Mesendoderm (in vitro differentiated cells): ENCODE data around the gene MXI1.

Source experiments
- DNase-seq: peaks from one replicate; pipeline ENCODE4 v3.0.0; 2013
- H2AK5ac ChIP-seq: 2 replicates; pipeline ENCODE4 v1.6.1; 2013; ENCODE audit warnings: low read length, inconsistent platforms
- H2BK120ac ChIP-seq: 2 replicates; pipeline ENCODE4 v1.6.1; 2013; ENCODE audit warnings: low read depth, mild to moderate bottlenecking, low read length, moderate library complexity, mixed read lengths
- H2BK15ac ChIP-seq: replicated peaks from 2 replicates; pipeline ENCODE4 v1.6.1; 2013; ENCODE audit warnings: low read depth, mild to moderate bottlenecking, moderate library complexity
- H2BK5ac ChIP-seq: 2 replicates; pipeline ENCODE4 v1.6.1; 2013; ENCODE audit warnings: low read length, inconsistent platforms
- H3K18ac ChIP-seq: 2 replicates; pipeline ENCODE4 v1.6.1; 2013; ENCODE audit warnings: mild to moderate bottlenecking, low read length, mixed read lengths
- H3K23ac ChIP-seq: one replicate; pipeline ENCODE4 v1.6.1; 2013; ENCODE audit warnings: low read length
- H3K27ac ChIP-seq: 2 replicates; pipeline ENCODE4 v1.5.1; 2013; ENCODE audit warnings: low read depth, mild to moderate bottlenecking, inconsistent platforms, low read length, moderate library complexity
- H3K27me3 ChIP-seq: 2 replicates; pipeline ENCODE4 v1.6.1; 2013; ENCODE audit warnings: low read length, control low read depth, mild to moderate bottlenecking, inconsistent platforms; ENCODE audit not compliant: insufficient read depth, poor library complexity
- H3K36me3 ChIP-seq: 2 replicates; pipeline ENCODE4 v1.6.1; 2013; ENCODE audit warnings: low read length, inconsistent platforms; ENCODE audit not compliant: control insufficient read depth, insufficient read depth
- H3K4ac ChIP-seq: one replicate; pipeline ENCODE4 v1.6.1; 2013; ENCODE audit warnings: low read depth, mild to moderate bottlenecking, low read length, moderate library complexity
- H3K4me1 ChIP-seq: 2 replicates; pipeline ENCODE4 v1.6.1; 2013; ENCODE audit warnings: low read depth, low read length, inconsistent platforms; ENCODE audit not compliant: control insufficient read depth
- H3K4me2 ChIP-seq: 2 replicates; pipeline ENCODE4 v1.6.1; 2013; ENCODE audit warnings: low read length
- H3K4me3 ChIP-seq: 2 replicates; pipeline ENCODE4 v1.5.1; 2013; ENCODE audit warnings: mild to moderate bottlenecking, low read length
- H3K56ac ChIP-seq: one replicate; pipeline ENCODE4 v1.6.1; 2013; ENCODE audit warnings: low read length
- H3K79me1 ChIP-seq: 2 replicates; pipeline ENCODE4 v1.6.1; 2013; ENCODE audit warnings: low read length, inconsistent platforms
- H3K79me2 ChIP-seq: 2 replicates; pipeline ENCODE4 v1.6.1; 2013; ENCODE audit warnings: mild to moderate bottlenecking, low read length; ENCODE audit not compliant: control insufficient read depth, insufficient read depth
- H3K9ac ChIP-seq: 2 replicates; pipeline ENCODE4 v1.6.1; 2013; ENCODE audit warnings: low read length, inconsistent platforms
- H4K5ac ChIP-seq: one replicate; pipeline ENCODE4 v1.6.1; 2013; ENCODE audit warnings: low read length
- H4K8ac ChIP-seq: one replicate; pipeline ENCODE4 v1.6.1; 2013; ENCODE audit warnings: low read depth, mild to moderate bottlenecking, control low read depth, low read length, moderate library complexity
- WGBS: extraction: QIAGEN DNeasy Blood & Tissue Kit; methylation state at CpG from one replicate; pipeline ENCODE4 v1.1.7; 2013; ENCODE audit warnings: low lambda C conversion rate, missing lambda C conversion rate; ENCODE audit not compliant: insufficient coverage; ENCODE audit errors: extremely low coverage; 5-methylcytosine and 5-hydroxymethylcytosine counted together

The MXI1 gene

GRCh38 chr10:110223298-110223925 lies 16.0 kb downstream of the MXI1 start:
- H3K4me2 ChIP-seq: no peak overlapping the region
- H3K18ac ChIP-seq: no peak overlapping the region
- no peak overlapping the region for H2AK5ac ChIP-seq
- no peak for DNase-seq
- H2BK15ac ChIP-seq: no peak overlapping the region
- H3K9ac ChIP-seq: no peak overlapping the region
- no peaks in the 10 kb centered on the region for H3K36me3 ChIP-seq
- no CpG with 5 or more reads among the region's 13 CpGs for WGBS
- H2BK5ac ChIP-seq: no peak overlapping the region
- H4K5ac ChIP-seq: no peak overlapping the region
- H3K23ac ChIP-seq: no peak overlapping the region
- H3K79me1 ChIP-seq: no peaks in the 10 kb centered on the region
- H3K56ac ChIP-seq: no peak overlapping the region
- H3K27me3 ChIP-seq: no peaks in the 10 kb centered on the region
- no peak overlapping the region for H3K27ac ChIP-seq
- H4K8ac ChIP-seq: no peak overlapping the region
- H3K4me1 ChIP-seq: peaks cover 8% of the 10 kb centered on the region
- H3K79me2 ChIP-seq: no peaks in the 10 kb centered on the region
- no peak overlapping the region for H3K4ac ChIP-seq
- no peak overlapping the region for H2BK120ac ChIP-seq
- no peak overlapping the region for H3K4me3 ChIP-seq

- no peak overlapping the region for H3K4me3 ChIP-seq
- H2BK120ac ChIP-seq: no peak overlapping the region
- no peak overlapping the region for H2BK15ac ChIP-seq
- peak overlapping the region; percentile 74 for H3K56ac ChIP-seq
- no peak overlapping the region for H2BK5ac ChIP-seq
- no peaks in the 10 kb centered on the region for H3K27me3 ChIP-seq
- no peak overlapping the region for H3K18ac ChIP-seq
- H3K9ac ChIP-seq: peak overlapping the region; percentile 62
- H3K4me1 ChIP-seq: peaks cover 8% of the 10 kb centered on the region
- no peak overlapping the region for H4K5ac ChIP-seq
- peak overlapping the region; percentile 46 for H3K27ac ChIP-seq
- no peaks in the 10 kb centered on the region for H3K36me3 ChIP-seq
- no peaks in the 10 kb centered on the region for H3K79me1 ChIP-seq
- no CpG with 5 or more reads among the region's 9 CpGs for WGBS
- H3K4me2 ChIP-seq: no peak overlapping the region
- DNase-seq: no peak
- no peak overlapping the region for H4K8ac ChIP-seq
- no peak overlapping the region for H3K4ac ChIP-seq
- no peak overlapping the region for H3K23ac ChIP-seq
- no peak overlapping the region for H2AK5ac ChIP-seq
- no peaks in the 10 kb centered on the region for H3K79me2 ChIP-seq
These were observed 17.6 kb downstream of the MXI1 start for GRCh38 chr10:110224992-110225391.

- H2BK15ac ChIP-seq: no peak overlapping the region
- no peaks in the 10 kb centered on the region for H3K79me2 ChIP-seq
- peak overlapping the region; percentile 66 for H3K23ac ChIP-seq
- no peaks in the 10 kb centered on the region for H3K27me3 ChIP-seq
- peak overlapping the region; percentile 81 for H3K4me2 ChIP-seq
- no peak overlapping the region for H3K18ac ChIP-seq
- H3K56ac ChIP-seq: peak overlapping the region; percentile 74
- H2BK5ac ChIP-seq: no peak overlapping the region
- peak overlapping the region; percentile 46 for H3K27ac ChIP-seq
- no peak overlapping the region for H2BK120ac ChIP-seq
- no peaks in the 10 kb centered on the region for H3K79me1 ChIP-seq
- H3K4me1 ChIP-seq: peaks cover 8% of the 10 kb centered on the region
- H3K4me3 ChIP-seq: peak overlapping the region; percentile 23
- DNase-seq: no peak
- no peak overlapping the region for H2AK5ac ChIP-seq
- H3K36me3 ChIP-seq: no peaks in the 10 kb centered on the region
- no peak overlapping the region for H3K4ac ChIP-seq
- no CpG with 5 or more reads among the region's 8 CpGs for WGBS
- no peak overlapping the region for H4K8ac ChIP-seq
- peak overlapping the region; percentile 62 for H3K9ac ChIP-seq
- H4K5ac ChIP-seq: no peak overlapping the region
These were observed 18.0 kb downstream of the MXI1 start for GRCh38 chr10:110225441-110225755.

- H3K23ac ChIP-seq: no peak overlapping the region
- no peak overlapping the region for H2BK5ac ChIP-seq
- no peak overlapping the region for H2BK15ac ChIP-seq
- no peaks in the 10 kb centered on the region for H3K36me3 ChIP-seq
- H4K8ac ChIP-seq: no peak overlapping the region
- no peak overlapping the region for H4K5ac ChIP-seq
- H2BK120ac ChIP-seq: no peak overlapping the region
- H3K4me1 ChIP-seq: peaks cover 8% of the 10 kb centered on the region
- H3K79me2 ChIP-seq: no peaks in the 10 kb centered on the region
- no peaks in the 10 kb centered on the region for H3K79me1 ChIP-seq
- peak overlapping the region; percentile 81 for H3K4me2 ChIP-seq
- peak overlapping the region; percentile 76 for H3K9ac ChIP-seq
- peak; percentile 99 for DNase-seq
- H3K4ac ChIP-seq: peak overlapping the region; percentile 24
- H3K27ac ChIP-seq: peak overlapping the region; percentile 86
- H3K4me3 ChIP-seq: peak overlapping the region; percentile 85
- no peak overlapping the region for H3K18ac ChIP-seq
- no peak overlapping the region for H2AK5ac ChIP-seq
- no CpG with 5 or more reads among the region's 103 CpGs for WGBS
- no peaks in the 10 kb centered on the region for H3K27me3 ChIP-seq
- peak overlapping the region; percentile 93 for H3K56ac ChIP-seq
These were observed 18.5 kb downstream of the MXI1 start for GRCh38 chr10:110225756-110226542.

GRCh38 chr10:110226543-110226925 lies 19.1 kb downstream of the MXI1 start:
- Histone ChIP-seq H3K4me3 (no peak overlapping the region), H3K18ac (no peak overlapping the region), H2AK5ac (no peak overlapping the region), H2BK15ac (no peak overlapping the region), H3K23ac (no peak overlapping the region), H3K4ac (no peak overlapping the region), H3K36me3 (no peaks in the 10 kb centered on the region), H4K8ac (no peak overlapping the region), H3K27ac (no peak overlapping the region), H3K56ac (peak overlapping the region; percentile 93), H3K79me1 (no peaks in the 10 kb centered on the region), H3K4me1 (peaks cover 5% of the 10 kb centered on the region), H3K4me2 (no peak overlapping the region), H3K27me3 (no peaks in the 10 kb centered on the region), H3K9ac (no peak overlapping the region), H2BK5ac (no peak overlapping the region), H3K79me2 (no peaks in the 10 kb centered on the region), H2BK120ac (no peak overlapping the region), H4K5ac (no peak overlapping the region)
- DNase-seq: peak; percentile 96
- no CpG with 5 or more reads among the region's 36 CpGs for WGBS
